GM23338 (cell line): ENCODE results near the gene RNF5. TPM values are rescaled to one million over a fixed set of nuclear protein-coding genes. Genes with fewer than 3 reads are reported as not detected.

ENCODE experiments used
- ATAC-seq: fragments of 200-7000 bp; cut with Tn5 transposase; 3 replicates; pipeline ENCODE4 v1.9.1; 2020
- DNase-seq: peaks from one replicate; pipeline ENCODE4 v3.0.0-alpha.2; 2015; ENCODE audit warnings: low spot score
- H2AFZ ChIP-seq: fragments of 200-600 bp; sonication (generic); 2 replicates; pipeline ENCODE4 v1.8.0; 2016; ENCODE audit warnings: antibody characterized with exemption, mild to moderate bottlenecking, moderate library complexity
- H3F3A ChIP-seq: fragments of 200-600 bp; sonication (generic); replicated peaks from 2 replicates; pipeline ENCODE4 v1.8.0; 2017; ENCODE audit warnings: antibody characterized with exemption, mixed run types, low read depth
- H3K27ac ChIP-seq: fragments of 200-600 bp; sonication (generic); 2 replicates; pipeline ENCODE4 v1.6.1; 2016; ENCODE audit warnings: low read depth
- H3K27me3 ChIP-seq: fragments of 200-600 bp; sonication (generic); 2 replicates; pipeline ENCODE4 v1.8.0; 2016; ENCODE audit warnings: mild to moderate bottlenecking, mixed run types, moderate library complexity; ENCODE audit not compliant: insufficient read depth
- H3K36me3 ChIP-seq: fragments of 200-600 bp; sonication (generic); 2 replicates; pipeline ENCODE4 v1.8.0; 2016; ENCODE audit warnings: mild to moderate bottlenecking; ENCODE audit not compliant: insufficient read depth
- H3K4me1 ChIP-seq: fragments of 200-600 bp; sonication (generic); 2 replicates; pipeline ENCODE4 v1.8.0; 2016; ENCODE audit warnings: mild to moderate bottlenecking, moderate library complexity; ENCODE audit not compliant: insufficient read depth
- H3K4me2 ChIP-seq: fragments of 200-600 bp; sonication (generic); 2 replicates; pipeline ENCODE4 v1.7.1; 2017; ENCODE audit warnings: mixed run types
- H3K4me3 ChIP-seq: fragments of 200-600 bp; sonication (generic); 2 replicates; pipeline ENCODE4 v1.6.1; 2016; ENCODE audit warnings: mixed run types
- H3K79me2 ChIP-seq: fragments of 200-600 bp; sonication (generic); replicated peaks from 2 replicates; pipeline ENCODE4 v1.8.0; 2017; ENCODE audit warnings: mild to moderate bottlenecking; ENCODE audit not compliant: insufficient read depth
- H3K9me2 ChIP-seq: fragments of 200-600 bp; sonication (generic); 2 replicates; pipeline ENCODE4 v1.8.0; 2017; ENCODE audit not compliant: insufficient read depth
- H4K20me1 ChIP-seq: fragments of 200-600 bp; sonication (generic); replicated peaks from 2 replicates; pipeline ENCODE4 v1.8.0; 2017; ENCODE audit warnings: mild to moderate bottlenecking; ENCODE audit not compliant: insufficient read depth
- H3K27ac Mint-ChIP-seq: 2 replicates; pipeline ENCODE4 v1.8.0; 2020; ENCODE audit warnings: inconsistent platforms, mild to moderate bottlenecking, moderate library complexity, mixed read lengths
- H3K27me3 Mint-ChIP-seq: 3 replicates; pipeline ENCODE4 v1.8.0; 2022; ENCODE audit warnings: low read depth, mild to moderate bottlenecking, moderate library complexity, mixed read lengths, inconsistent platforms; ENCODE audit not compliant: insufficient read depth, poor library complexity
- H3K36me3 Mint-ChIP-seq: 3 replicates; pipeline ENCODE4 v1.8.0; 2021; ENCODE audit warnings: low read depth, mild to moderate bottlenecking, inconsistent platforms, moderate library complexity, mixed read lengths
- H3K4me1 Mint-ChIP-seq: 3 replicates; pipeline ENCODE4 v1.8.0; 2020; ENCODE audit warnings: mild to moderate bottlenecking, inconsistent platforms, mixed read lengths
- H3K4me3 Mint-ChIP-seq: 3 replicates; pipeline ENCODE4 v1.8.0; 2021; ENCODE audit warnings: moderate library complexity, mild to moderate bottlenecking, inconsistent platforms, mixed read lengths
- H3K9me3 Mint-ChIP-seq: 3 replicates; pipeline ENCODE4 v1.8.0; 2020; ENCODE audit warnings: moderate library complexity, mild to moderate bottlenecking, inconsistent platforms, mixed read lengths
- CREB1 ChIP-seq: fragments of 250-450 bp; sonication (Bioruptor Pico); IDR thresholded peaks from 2 replicates; pipeline ENCODE4 v1.5.0; 2020; ENCODE audit warnings: low read depth, mild to moderate bottlenecking, moderate library complexity
- EZH2phosphoT487 ChIP-seq: fragments of 200-600 bp; sonication (generic); IDR thresholded peaks from one replicate; pipeline ENCODE4 v1.8.1; 2018; ENCODE audit warnings: antibody characterized with exemption; ENCODE audit not compliant: unreplicated experiment
- JUNB ChIP-seq: IDR thresholded peaks from one replicate; pipeline ENCODE4 v1.6.1; 2016; ENCODE audit warnings: antibody characterized with exemption; ENCODE audit not compliant: unreplicated experiment
- polyA plus RNA-seq: library from polyadenylated mRNA; unstranded; fragments of >200 nt; fragmentation: Nextera tagmentation; extraction: Ambion mirVana; gene quantifications from 2 replicates; pipeline ENCODE4 v1.2.1, GENCODE V29; 2016
- total RNA-seq: library from RNA; depleted of rRNA; stranded (reverse); fragments of >200 nt; shearing (Covaris generic); gene quantifications from 2 replicates; pipeline ENCODE4 v1.2.3, GENCODE V29; 2014
- TF ChIP-seq, protein P1 (sequence below), 2 experiments: fragments of 200-600 bp in 1 of 2; sonication (generic) in 1 of 2; conservative IDR thresholded peaks; 2 replicates each; pipeline versions ENCODE4 v1.5.1 to v1.6.1; 2016 to 2017; ENCODE audit warnings: antibody characterized with exemption in 2 of 2, low read depth in 2 of 2, mild to moderate bottlenecking in 2 of 2, moderate library complexity in 1 of 2
- TF ChIP-seq, protein P2 (sequence below): fragments of 250-450 bp; sonication (Bioruptor Pico); IDR thresholded peaks from 2 replicates; pipeline ENCODE4 v1.5.0; 2020; ENCODE audit warnings: mild to moderate bottlenecking, moderate library complexity

The RNF5 gene
- total and polyA plus RNA-seq, 2 experiments from 2014 or later, result 119 to 164 TPM

DNA sequence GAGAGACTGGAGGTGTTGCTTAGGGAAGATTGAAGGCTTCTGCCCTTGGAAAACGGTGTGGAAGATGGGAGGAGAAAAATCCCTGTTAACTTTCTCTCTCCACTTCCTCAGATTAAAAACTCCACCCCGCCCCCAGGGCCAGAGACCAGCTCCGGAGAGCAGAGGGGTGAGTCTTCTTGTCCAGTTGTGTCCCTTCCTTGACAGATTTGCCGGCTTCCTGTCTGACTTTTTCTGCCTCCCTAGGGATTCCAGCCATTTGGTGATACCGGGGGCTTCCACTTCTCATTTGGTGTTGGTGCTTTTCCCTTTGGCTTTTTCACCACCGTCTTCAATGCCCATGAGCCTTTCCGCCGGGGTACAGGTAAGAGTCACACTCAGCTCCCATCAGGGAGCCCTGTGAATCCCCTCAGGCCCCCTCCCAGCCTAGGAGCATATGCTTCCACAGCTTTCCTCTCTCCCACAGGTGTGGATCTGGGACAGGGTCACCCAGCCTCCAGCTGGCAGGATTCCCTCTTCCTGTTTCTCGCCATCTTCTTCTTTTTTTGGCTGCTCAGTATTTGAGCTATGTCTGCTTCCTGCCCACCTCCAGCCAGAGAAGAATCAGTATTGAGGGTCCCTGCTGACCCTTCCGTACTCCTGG is 1.7 kb downstream of the RNF5 start:
- H3K27me3 Mint-ChIP-seq, result peaks cover 22% of the 10 kb centered on the region
- ATAC-seq (no peak), DNase-seq (no peak)
- H3K27me3 ChIP-seq, result no peaks in the 10 kb centered on the region
- H2AFZ ChIP-seq, result no peak overlapping the region
- no peak overlapping the region for H3K27ac Mint-ChIP-seq
- peak overlapping the region; percentile 79 for H3K4me3 Mint-ChIP-seq
- no peak overlapping the region for H3K4me2 ChIP-seq
- H3K4me1 Mint-ChIP-seq, result peaks cover 31% of the 10 kb centered on the region
- peaks cover 2% of the 10 kb centered on the region; the same call in 1 of the 2 replicates for H3K36me3 ChIP-seq
- no peaks in the 10 kb centered on the region for H4K20me1 ChIP-seq
- H3K9me3 Mint-ChIP-seq, result no peaks in the 10 kb centered on the region
- H3K4me3 ChIP-seq, result no peak overlapping the region
- no peaks in the 10 kb centered on the region for H3K9me2 ChIP-seq
- H3F3A ChIP-seq, result 0 out of 2 replicates have a peak, but pooled peaks cover 7% of the 10 kb centered on the region
- TF ChIP-seq CREB1 (CRISPR knock-in tag) (no peak), EZH2phosphoT487 (no peak), JUNB (no peak)
- TF ChIP-seq, protein P1, sequence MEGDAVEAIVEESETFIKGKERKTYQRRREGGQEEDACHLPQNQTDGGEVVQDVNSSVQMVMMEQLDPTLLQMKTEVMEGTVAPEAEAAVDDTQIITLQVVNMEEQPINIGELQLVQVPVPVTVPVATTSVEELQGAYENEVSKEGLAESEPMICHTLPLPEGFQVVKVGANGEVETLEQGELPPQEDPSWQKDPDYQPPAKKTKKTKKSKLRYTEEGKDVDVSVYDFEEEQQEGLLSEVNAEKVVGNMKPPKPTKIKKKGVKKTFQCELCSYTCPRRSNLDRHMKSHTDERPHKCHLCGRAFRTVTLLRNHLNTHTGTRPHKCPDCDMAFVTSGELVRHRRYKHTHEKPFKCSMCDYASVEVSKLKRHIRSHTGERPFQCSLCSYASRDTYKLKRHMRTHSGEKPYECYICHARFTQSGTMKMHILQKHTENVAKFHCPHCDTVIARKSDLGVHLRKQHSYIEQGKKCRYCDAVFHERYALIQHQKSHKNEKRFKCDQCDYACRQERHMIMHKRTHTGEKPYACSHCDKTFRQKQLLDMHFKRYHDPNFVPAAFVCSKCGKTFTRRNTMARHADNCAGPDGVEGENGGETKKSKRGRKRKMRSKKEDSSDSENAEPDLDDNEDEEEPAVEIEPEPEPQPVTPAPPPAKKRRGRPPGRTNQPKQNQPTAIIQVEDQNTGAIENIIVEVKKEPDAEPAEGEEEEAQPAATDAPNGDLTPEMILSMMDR (conservative IDR thresholded peaks at IDR 0.05; ENCODE audit: low read depth in 2 of 2), result no peak
- TF ChIP-seq, protein P2, sequence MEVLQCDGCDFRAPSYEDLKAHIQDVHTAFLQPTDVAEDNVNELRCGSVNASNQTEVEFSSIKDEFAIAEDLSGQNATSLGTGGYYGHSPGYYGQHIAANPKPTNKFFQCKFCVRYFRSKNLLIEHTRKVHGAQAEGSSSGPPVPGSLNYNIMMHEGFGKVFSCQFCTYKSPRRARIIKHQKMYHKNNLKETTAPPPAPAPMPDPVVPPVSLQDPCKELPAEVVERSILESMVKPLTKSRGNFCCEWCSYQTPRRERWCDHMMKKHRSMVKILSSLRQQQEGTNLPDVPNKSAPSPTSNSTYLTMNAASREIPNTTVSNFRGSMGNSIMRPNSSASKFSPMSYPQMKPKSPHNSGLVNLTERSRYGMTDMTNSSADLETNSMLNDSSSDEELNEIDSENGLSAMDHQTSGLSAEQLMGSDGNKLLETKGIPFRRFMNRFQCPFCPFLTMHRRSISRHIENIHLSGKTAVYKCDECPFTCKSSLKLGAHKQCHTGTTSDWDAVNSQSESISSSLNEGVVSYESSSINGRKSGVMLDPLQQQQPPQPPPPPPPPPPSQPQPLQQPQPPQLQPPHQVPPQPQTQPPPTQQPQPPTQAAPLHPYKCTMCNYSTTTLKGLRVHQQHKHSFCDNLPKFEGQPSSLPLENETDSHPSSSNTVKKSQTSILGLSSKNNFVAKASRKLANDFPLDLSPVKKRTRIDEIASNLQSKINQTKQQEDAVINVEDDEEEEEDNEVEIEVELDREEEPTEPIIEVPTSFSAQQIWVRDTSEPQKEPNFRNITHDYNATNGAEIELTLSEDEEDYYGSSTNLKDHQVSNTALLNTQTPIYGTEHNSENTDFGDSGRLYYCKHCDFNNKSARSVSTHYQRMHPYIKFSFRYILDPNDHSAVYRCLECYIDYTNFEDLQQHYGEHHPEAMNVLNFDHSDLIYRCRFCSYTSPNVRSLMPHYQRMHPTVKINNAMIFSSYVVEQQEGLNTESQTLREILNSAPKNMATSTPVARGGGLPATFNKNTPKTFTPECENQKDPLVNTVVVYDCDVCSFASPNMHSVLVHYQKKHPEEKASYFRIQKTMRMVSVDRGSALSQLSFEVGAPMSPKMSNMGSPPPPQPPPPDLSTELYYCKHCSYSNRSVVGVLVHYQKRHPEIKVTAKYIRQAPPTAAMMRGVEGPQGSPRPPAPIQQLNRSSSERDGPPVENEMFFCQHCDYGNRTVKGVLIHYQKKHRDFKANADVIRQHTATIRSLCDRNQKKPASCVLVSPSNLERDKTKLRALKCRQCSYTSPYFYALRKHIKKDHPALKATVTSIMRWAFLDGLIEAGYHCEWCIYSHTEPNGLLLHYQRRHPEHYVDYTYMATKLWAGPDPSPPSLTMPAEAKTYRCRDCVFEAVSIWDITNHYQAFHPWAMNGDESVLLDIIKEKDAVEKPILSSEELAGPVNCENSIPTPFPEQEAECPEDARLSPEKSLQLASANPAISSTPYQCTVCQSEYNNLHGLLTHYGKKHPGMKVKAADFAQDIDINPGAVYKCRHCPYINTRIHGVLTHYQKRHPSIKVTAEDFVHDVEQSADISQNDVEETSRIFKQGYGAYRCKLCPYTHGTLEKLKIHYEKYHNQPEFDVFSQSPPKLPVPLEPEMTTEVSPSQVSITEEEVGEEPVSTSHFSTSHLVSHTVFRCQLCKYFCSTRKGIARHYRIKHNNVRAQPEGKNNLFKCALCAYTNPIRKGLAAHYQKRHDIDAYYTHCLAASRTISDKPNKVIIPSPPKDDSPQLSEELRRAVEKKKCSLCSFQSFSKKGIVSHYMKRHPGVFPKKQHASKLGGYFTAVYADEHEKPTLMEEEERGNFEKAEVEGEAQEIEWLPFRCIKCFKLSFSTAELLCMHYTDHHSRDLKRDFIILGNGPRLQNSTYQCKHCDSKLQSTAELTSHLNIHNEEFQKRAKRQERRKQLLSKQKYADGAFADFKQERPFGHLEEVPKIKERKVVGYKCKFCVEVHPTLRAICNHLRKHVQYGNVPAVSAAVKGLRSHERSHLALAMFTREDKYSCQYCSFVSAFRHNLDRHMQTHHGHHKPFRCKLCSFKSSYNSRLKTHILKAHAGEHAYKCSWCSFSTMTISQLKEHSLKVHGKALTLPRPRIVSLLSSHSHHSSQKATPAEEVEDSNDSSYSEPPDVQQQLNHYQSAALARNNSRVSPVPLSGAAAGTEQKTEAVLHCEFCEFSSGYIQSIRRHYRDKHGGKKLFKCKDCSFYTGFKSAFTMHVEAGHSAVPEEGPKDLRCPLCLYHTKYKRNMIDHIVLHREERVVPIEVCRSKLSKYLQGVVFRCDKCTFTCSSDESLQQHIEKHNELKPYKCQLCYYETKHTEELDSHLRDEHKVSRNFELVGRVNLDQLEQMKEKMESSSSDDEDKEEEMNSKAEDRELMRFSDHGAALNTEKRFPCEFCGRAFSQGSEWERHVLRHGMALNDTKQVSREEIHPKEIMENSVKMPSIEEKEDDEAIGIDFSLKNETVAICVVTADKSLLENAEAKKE (CRISPR knock-in tag), result no peak
- peaks cover 46% of the 10 kb centered on the region for H3K36me3 Mint-ChIP-seq
- peaks cover 16% of the 10 kb centered on the region for H3K4me1 ChIP-seq
- H3K79me2 ChIP-seq, result peaks cover 22% of the 10 kb centered on the region
- no peak overlapping the region for H3K27ac ChIP-seq
